Transverse colon (tissue), 4 donors: Measurements from ENCODE around the gene MEF2D.

ENCODE experiments used
- CTCF ChIP-seq, 5 experiments: fragments of 200-600 bp in 3 of 5; fragments of 450-650 bp in 2 of 5; sonication (generic) in 3 of 5; IDR thresholded peaks; 1 replicate in 2 of 5; 2 replicates in 3 of 5; pipeline ENCODE4 v1.5.1; 2016 to 2017; ENCODE audit warnings: antibody characterized with exemption in 5 of 5, inconsistent platforms in 3 of 5, mild to moderate bottlenecking in 2 of 5, moderate library complexity in 1 of 5
- POLR2A ChIP-seq: fragments of 450-650 bp; IDR thresholded peaks from one replicate; pipeline ENCODE4 v1.6.1; 2016; ENCODE audit warnings: antibody characterized with exemption, mild to moderate bottlenecking, moderate library complexity
- POLR2AphosphoS5 ChIP-seq, 3 donors: sonication (generic); formaldehyde crosslinking; IDR thresholded peaks; one replicate each; pipeline ENCODE4 v1.6.1; 2016; ENCODE audit warnings: antibody characterized with exemption in 3 of 3

- TF ChIP-seq CTCF (IDR thresholded peaks at IDR 0.05) (no peak), POLR2AphosphoS5 (IDR thresholded peaks at IDR 0.05) (no peak), POLR2A (no peak)
These were observed 3.9 kb upstream of the MEF2D start for GRCh38 chr1:156504438-156504813.
